GM21360 (cell line): Measurements from ENCODE around the gene TINAG.

Experiments used
- ATAC-seq: cut with Tn5 transposase; IDR thresholded peaks from one replicate; pipeline ENCODE4 v1.9.1; 2021; ENCODE audit warnings: mild to moderate bottlenecking, moderate library complexity; ENCODE audit not compliant: unreplicated experiment

The TINAG gene

GRCh38 chr6:54308289-54308985, at the start of gene TINAG:
TSS of gene TINAG (plus strand) at chr6:54308441. CDS start at chr6:54308551, 110 bp downstream.
- no peak for ATAC-seq

DNA sequence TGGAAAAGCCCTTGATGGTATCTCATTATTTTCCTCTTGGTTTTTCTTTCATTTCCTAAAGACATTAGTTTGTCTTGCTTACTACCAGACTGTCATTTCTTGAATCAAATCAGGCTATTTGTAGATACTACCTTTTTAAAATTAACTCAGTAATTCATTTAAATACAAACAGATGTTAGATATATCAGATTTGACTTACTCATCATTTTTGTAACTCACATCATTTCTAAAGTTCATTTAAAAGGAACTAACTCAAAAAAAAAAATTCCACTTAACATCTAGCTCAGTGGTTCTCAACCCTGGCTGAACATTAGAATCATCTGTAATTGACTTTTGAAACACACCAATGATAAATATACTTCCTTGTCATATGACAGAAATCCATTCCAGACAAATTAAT, 48.2 kb upstream of the TINAG start:
- no peak for ATAC-seq

GRCh38 chr6:54262499-54262898, 45.7 kb upstream of the TINAG start:
- ATAC-seq: no peak

DNA sequence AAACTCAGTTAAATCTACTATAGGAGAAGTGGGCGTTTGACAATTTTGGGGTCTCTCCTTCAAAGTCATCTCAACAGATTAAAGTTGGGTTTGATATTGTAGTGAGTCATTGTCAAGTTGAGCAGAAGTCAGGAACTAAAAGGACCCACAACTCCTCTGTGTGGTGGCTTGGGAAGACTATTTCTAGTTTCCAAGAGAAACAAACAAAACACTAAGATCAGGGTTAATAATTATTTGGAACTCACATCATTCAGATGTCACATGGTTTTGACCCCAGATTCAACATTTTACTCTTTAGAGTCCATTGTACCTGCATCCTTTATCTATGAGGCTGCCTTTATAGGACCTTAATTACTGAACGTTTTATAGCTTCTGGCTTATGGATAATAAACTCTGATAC, 45.3 kb upstream of the TINAG start:
- no peak for ATAC-seq

GRCh38 chr6:54264581-54265272, 43.5 kb upstream of the TINAG start:
- ATAC-seq: no peak

DNA sequence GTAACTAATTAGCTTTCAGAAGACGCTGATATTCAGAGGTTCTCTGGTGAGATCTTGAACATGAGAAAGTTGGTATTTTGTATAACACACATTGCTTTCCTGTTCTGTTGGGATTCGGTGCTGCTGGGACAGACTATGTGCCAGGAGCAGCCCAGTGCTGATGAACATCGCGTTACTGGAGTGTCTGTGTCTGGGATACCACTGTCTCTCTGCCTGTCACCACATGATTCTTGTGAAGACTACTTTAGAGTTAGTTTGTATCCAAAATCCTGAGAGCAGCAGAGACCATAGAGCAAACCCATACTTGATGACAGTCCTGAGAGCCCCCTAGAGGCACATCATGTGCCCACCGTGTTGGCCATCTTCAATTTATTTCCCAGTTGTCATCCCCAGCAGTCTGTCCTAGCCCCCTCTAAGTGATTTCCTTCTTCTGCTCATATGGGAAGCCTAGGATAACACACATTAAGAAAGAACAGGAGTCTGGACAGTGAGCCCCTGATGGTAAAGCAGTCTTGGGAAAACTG, 41.8 kb upstream of the TINAG start:
- ATAC-seq: no peak

DNA sequence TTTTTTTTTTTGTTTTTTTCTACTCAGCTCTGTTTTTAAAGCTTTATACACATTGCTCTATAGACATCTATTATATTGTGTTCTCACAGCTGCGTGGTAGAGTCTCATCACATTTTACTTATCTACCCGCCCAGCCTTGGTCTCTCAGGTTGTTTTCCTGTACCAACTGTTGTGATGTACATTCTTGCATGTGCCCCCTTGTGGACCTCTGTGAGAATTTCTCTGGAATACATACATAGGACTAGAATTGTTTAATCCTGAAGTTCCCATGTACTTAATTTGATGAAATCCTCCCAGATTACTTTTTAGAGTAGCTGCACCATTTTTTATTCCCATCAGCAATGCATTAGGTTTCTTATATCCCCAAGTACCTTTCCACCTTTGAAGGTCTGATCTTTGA, 40.4 kb upstream of the TINAG start:
- peak; percentile 52 for ATAC-seq

GRCh38 chr6:54273214-54273820, 34.9 kb upstream of the TINAG start:
- ATAC-seq: no peak

DNA sequence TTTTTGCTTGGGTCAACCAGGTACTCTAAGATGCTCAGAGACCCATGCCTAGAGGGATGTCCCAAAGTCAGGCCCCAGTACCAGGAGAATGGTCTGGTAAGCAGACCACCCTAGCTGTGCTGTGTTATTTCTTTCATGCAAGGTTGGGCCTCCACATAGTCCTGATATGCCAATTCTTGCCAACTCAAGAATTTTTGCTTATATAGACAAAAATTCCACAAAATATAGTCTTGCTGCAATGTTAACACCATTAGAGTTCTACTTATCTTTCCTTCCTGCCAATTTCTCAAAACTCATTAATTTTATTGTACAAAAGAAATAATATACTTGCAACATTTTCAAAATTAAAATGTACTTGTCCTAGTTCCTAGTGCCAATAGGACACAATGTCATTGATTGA, 33.9 kb upstream of the TINAG start:
- no peak for ATAC-seq

- no peak for ATAC-seq
These were observed 26.1 kb upstream of the TINAG start for GRCh38 chr6:54282186-54282585.

DNA sequence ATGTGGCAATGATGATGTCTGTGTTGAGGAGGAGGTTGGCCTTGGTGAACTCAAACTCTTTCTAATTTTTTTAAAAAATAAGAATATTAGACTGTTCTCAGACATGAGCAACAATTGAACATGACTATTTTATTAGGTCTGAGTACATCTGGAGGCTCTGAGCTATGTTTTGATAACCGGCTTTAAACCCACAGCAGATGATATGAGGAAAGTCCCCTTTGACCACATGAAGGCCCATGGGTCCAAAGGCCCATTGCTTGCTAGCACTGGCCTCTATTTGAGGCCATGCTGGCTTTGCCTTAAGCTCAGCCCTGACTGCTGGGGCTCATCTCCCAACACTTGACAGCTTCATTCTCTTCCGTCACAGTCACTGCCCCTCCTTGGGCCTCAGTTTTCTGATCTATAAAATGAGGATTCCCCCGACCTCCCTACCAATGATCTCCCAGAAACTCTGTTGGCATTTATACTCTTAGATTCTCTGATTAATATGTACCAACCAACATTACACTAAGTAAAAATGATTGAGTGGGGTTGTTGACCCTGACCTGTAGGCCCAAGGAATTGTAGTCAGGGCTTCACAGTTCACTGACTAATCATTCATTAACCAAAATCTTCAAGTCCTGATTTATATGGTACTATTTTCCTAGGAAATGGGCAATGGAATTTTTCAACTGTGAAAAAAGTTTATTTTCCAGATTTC, 23.9 kb upstream of the TINAG start:
- no peak for ATAC-seq

DNA sequence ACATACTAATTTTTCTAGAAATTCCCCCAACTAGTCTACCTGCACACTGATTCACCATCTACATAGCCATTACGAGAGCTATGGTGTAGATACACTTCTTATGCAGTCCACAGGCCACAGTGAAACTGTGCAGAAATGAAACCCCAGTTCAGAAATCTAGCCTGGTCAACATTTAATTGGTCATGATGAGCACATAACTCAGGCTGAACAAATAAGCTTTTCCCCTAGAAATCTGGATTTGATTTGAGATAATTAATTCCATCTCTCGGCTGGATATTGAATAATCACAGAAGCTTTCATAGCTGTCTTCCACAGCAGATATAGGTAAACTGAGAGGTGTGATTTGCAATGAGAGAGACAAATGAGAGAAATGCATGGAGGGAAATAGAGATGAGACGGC, 22.6 kb upstream of the TINAG start:
- no peak for ATAC-seq

GRCh38 chr6:54286141-54286540, 22.1 kb upstream of the TINAG start:
- ATAC-seq: no peak

GRCh38 chr6:54288474-54288873, 19.8 kb upstream of the TINAG start:
- ATAC-seq: no peak

- no peak for ATAC-seq
These were observed 18.8 kb upstream of the TINAG start for GRCh38 chr6:54289426-54289825.

DNA sequence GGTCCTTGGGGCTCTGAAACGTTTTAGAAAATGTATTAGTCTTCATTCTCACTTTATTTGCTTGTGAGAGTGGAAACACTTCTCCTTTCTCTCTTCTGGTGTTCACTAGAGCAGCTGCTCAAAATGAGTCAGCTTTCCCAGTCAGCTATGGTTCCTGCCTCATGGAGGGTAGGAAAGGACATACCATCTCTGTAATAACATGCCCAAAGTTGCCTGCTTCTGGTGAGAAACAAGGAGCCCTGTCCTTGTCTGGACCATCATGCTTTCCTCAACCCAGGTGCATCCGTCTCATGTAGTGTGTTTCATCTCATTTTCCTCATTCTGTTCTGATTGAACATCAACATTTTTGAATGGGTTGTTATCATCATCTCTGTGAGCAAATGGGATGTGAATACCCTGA, 17.1 kb upstream of the TINAG start:
- peak; percentile 77 for ATAC-seq

- ATAC-seq: no peak
These were observed 16.5 kb upstream of the TINAG start for GRCh38 chr6:54291738-54292137.

DNA sequence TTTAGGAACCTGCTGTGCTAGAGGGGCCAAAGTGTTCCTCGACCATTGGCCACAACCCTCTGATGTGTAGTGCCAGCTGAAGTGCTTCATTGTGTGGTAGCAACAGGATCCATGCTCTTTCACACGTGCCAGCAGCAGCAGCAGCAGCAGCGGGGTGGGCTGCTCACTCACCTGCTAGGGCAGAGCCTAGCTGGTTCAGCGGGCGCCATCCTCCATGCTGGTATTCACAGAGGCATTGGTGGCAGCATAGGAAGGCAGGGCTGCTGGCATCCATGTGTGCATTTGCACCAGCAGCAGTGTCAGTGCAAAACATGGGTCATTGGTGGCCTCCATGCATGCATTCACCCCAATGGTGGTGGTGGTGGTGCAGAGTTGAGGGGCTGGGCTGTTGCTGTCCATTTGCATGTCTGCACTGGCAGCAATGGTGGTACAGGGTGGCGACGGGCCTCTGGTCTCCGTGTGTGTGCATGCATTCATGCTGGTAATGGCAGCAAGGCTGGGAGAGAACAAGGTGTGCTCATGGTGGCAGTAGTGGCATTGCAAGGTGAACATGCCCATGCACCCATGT, 13.2 kb upstream of the TINAG start:
- no peak for ATAC-seq

DNA sequence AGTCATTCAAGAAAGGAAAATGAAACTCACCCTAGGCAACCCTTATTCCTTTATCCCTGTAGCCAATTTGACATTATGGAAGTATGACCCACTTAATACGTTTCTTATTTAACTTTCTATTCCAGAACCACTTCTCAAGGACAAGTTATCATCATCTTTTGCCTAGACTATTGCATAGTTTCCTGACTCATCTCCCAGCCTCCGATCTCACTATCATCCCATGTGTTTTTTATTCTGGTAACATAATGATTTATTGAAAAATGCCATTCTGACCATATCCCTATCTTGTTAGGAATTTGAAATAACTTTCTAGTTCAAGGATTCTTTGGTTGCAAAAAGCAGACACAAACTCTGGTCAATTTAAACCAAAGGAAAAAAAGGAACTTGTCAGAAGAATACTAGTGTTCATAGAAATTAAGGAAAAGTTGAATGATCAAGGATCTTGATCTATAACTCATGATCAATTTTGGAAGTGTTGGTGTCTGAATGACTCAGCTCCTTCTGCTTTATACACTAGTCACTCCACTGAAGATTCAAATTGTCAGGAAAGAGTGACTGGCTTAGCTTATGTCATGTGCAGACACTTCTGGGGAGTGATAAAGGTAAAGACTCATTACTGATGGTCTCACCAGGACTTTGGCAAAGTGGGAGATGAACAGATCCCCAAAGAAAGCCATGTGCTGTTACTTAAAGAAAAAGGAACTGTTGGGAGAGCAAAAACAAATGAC, 8.5 kb upstream of the TINAG start:
- ATAC-seq: no peak

DNA sequence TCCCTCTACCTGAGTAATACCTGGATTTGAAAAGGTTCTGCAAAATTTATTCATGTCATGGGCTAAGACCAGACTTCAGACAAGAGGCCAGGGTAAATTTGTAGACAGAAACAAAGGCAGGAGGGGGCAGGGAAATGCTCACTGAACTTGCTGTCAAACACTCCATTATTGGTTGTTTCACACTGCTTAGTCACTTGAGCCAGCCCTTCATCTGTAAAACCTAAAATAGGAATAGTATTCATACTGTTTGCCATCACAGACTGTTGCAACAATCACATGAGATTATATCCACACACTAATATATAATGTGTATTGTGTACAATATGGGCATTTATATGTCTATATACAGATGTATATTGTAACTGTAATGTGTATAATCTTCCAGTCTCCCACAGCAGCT, 6.5 kb upstream of the TINAG start:
- no peak for ATAC-seq
